HepG2 (cell line): ENCODE measurements around the gene ARFGAP3. TPM values are rescaled to one million over a fixed set of nuclear protein-coding genes. Genes with fewer than 3 reads are reported as not detected.

Source experiments
- ATAC-seq: fragments of 200-7000 bp; cut with Tn5 transposase; 3 replicates; pipeline ENCODE4 v1.9.1; 2020; ENCODE audit warnings: mild to moderate bottlenecking, moderate library complexity
- BruUV-seq: library from RNA; stranded (reverse); fragments of 400-500 nt; replicated peaks from 2 replicates; lab custom pipeline; 2021; lab: Mats Ljungman, UMichigan
- CTCF ChIA-PET: fragments of 300-600 bp; formaldehyde crosslinking; extraction: SDS; loops from one replicate; lab custom pipeline; 2021; ENCODE audit warnings: low total read pairs, inconsistent platforms, low intra/inter-chr PET ratio; lab: Yijun Ruan, JAX
- POLR2A ChIA-PET: fragments of 350-600 bp; sonication (Branson Sonifier 250); formaldehyde crosslinking; loops from one replicate; lab custom pipeline; 2020; ENCODE audit warnings: antibody characterized with exemption, inconsistent platforms; lab: Yijun Ruan, JAX
- DNase-seq: peaks from one replicate; pipeline ENCODE4 v3.0.0-alpha.2; 2015; ENCODE audit warnings: low spot score
- FAIRE-seq: peaks from 3 replicates; lab custom pipeline; 2011; peaks lifted over from hg19 to GRCh38; lab: Jason Lieb, UNC
- H2AFZ ChIP-seq: one replicate; pipeline ENCODE4 v1.6.1; 2011; ENCODE audit warnings: low read length, inconsistent platforms
- H3K27ac ChIP-seq: fragments of 300-600 bp; 3 replicates; pipeline ENCODE4 v1.8.0; 2011; ENCODE audit warnings: mixed run types, mild to moderate bottlenecking, mixed read lengths, low read length, inconsistent platforms; ENCODE audit not compliant: insufficient read depth; ENCODE audit errors: extremely low read length
- H3K27me3 ChIP-seq, 2 experiments: fragments of 200-600 bp in 1 of 2; 2 replicates in 1 of 2; 3 replicates in 1 of 2; pipeline versions ENCODE4 v1.6.0 to v1.8.0; 2011; ENCODE audit warnings: low read length in 2 of 2, mild to moderate bottlenecking in 2 of 2, moderate library complexity in 2 of 2, inconsistent platforms in 1 of 2; ENCODE audit not compliant: insufficient read depth in 2 of 2, control insufficient read depth in 1 of 2
- H3K36me3 ChIP-seq, 2 experiments: fragments of 200-600 bp in 1 of 2; replicated peaks in 1 of 2; 2 replicates in 1 of 2; 3 replicates in 1 of 2; pipeline versions ENCODE4 v1.5.1 to v1.8.0; 2011; ENCODE audit warnings: low read length in 2 of 2, inconsistent platforms in 1 of 2; ENCODE audit not compliant: insufficient read depth in 2 of 2, control insufficient read depth in 1 of 2
- H3K4me1 ChIP-seq: 2 replicates; pipeline ENCODE4 v1.5.1; 2012; ENCODE audit warnings: low read length, inconsistent platforms; ENCODE audit not compliant: insufficient read depth
- H3K4me2 ChIP-seq: 2 replicates; pipeline ENCODE4 v1.6.0; 2011; ENCODE audit warnings: low read depth, low read length, inconsistent platforms
- H3K4me3 ChIP-seq, 3 experiments: fragments of 200-600 bp in 1 of 3; sonication (generic), shearing (Covaris generic) in 1 of 3; replicated peaks in 1 of 3; 2 replicates each; pipeline ENCODE4 v1.5.1; 2011 to 2016; ENCODE audit warnings: low read length in 3 of 3, inconsistent platforms in 2 of 3, low read depth in 2 of 3, mild to moderate bottlenecking in 2 of 3, control low read depth in 1 of 3, mixed read lengths in 1 of 3; ENCODE audit not compliant: insufficient read depth in 1 of 3
- H3K79me2 ChIP-seq: one replicate; pipeline ENCODE4 v1.6.1; 2011; ENCODE audit warnings: low read length, inconsistent platforms; ENCODE audit not compliant: insufficient read depth
- H3K9ac ChIP-seq: 2 replicates; pipeline ENCODE4 v1.6.0; 2011; ENCODE audit warnings: mild to moderate bottlenecking, low read depth, low read length, inconsistent platforms; ENCODE audit not compliant: insufficient read depth
- H3K9me3 ChIP-seq: 2 replicates; pipeline ENCODE4 v1.5.1; 2012; ENCODE audit warnings: mild to moderate bottlenecking, low read length
- H4K20me1 ChIP-seq: 2 replicates; pipeline ENCODE4 v1.6.0; 2011; ENCODE audit warnings: inconsistent platforms, mild to moderate bottlenecking, low read length, moderate library complexity; ENCODE audit not compliant: insufficient read depth
- BCLAF1 ChIP-seq: fragments of 450-650 bp; IDR thresholded peaks from 2 replicates; pipeline ENCODE4 v1.6.1; 2017; ENCODE audit warnings: mild to moderate bottlenecking
- CENPBD1 ChIP-seq: sonication (generic); formaldehyde crosslinking; IDR thresholded peaks from 2 replicates; pipeline ENCODE4 v1.8.0; 2022; ENCODE audit warnings: missing genetic modification reagents, low read depth, mild to moderate bottlenecking, borderline replicate concordance
- DDIT3 ChIP-seq: sonication (generic); formaldehyde crosslinking; IDR thresholded peaks from 2 replicates; pipeline ENCODE4 v1.4.0; 2020; ENCODE audit warnings: mild to moderate bottlenecking, missing genetic modification reagents
- HINFP ChIP-seq: sonication (generic); formaldehyde crosslinking; IDR thresholded peaks from 2 replicates; pipeline ENCODE4 v1.4.0; 2020; ENCODE audit warnings: low read depth, mild to moderate bottlenecking, missing genetic modification reagents
- MTA1 ChIP-seq: sonication (generic); formaldehyde crosslinking; IDR thresholded peaks from 2 replicates; pipeline ENCODE4 v1.4.0; 2020; ENCODE audit warnings: missing genetic modification reagents, mild to moderate bottlenecking, borderline replicate concordance
- NBN ChIP-seq: fragments of 450-650 bp; conservative IDR thresholded peaks from 2 replicates; pipeline ENCODE4 v1.6.1; 2017
- SIN3A ChIP-seq: IDR thresholded peaks from 2 replicates; pipeline ENCODE4 v1.6.1; 2011; ENCODE audit warnings: low read depth, mild to moderate bottlenecking, control low read depth, low read length, borderline replicate concordance
- TAF15 ChIP-seq: fragments of 200-400 bp; formaldehyde crosslinking; IDR thresholded peaks from one replicate; pipeline ENCODE4 v1.6.1; 2018; ENCODE audit warnings: mild to moderate bottlenecking, low read depth, low read length; ENCODE audit not compliant: poor library complexity, severe bottlenecking
- ZBTB4 ChIP-seq: sonication (generic); formaldehyde crosslinking; IDR thresholded peaks from 2 replicates; pipeline ENCODE4 v1.4.0; 2020; ENCODE audit warnings: missing genetic modification reagents, mild to moderate bottlenecking, borderline replicate concordance
- ZEB1 ChIP-seq: IDR thresholded peaks from 2 replicates; pipeline ENCODE4 v1.6.1; 2012; ENCODE audit warnings: mild to moderate bottlenecking, low read depth, inconsistent platforms; ENCODE audit not compliant: insufficient replicate concordance
- ZGPAT ChIP-seq: IDR thresholded peaks from 2 replicates; pipeline ENCODE4 v1.6.1; 2016; ENCODE audit warnings: mild to moderate bottlenecking
- ZKSCAN1 ChIP-seq: fragments of 150-350 bp; IDR thresholded peaks from 2 replicates; pipeline ENCODE4 v1.6.1; 2014; ENCODE audit warnings: low read length
- ZNF354B ChIP-seq: sonication (generic); formaldehyde crosslinking; IDR thresholded peaks from 2 replicates; pipeline ENCODE4 v1.8.0; 2022; ENCODE audit warnings: mild to moderate bottlenecking, missing genetic modification reagents
- ZNF546 ChIP-seq: sonication (generic); formaldehyde crosslinking; conservative IDR thresholded peaks from 2 replicates; pipeline ENCODE4 v1.8.1; 2023; ENCODE audit warnings: mild to moderate bottlenecking, missing genetic modification reagents
- ZNF564 ChIP-seq: sonication (generic); formaldehyde crosslinking; IDR thresholded peaks from 2 replicates; pipeline ENCODE4 v1.8.1; 2023; ENCODE audit warnings: mild to moderate bottlenecking, missing genetic modification reagents
- WGBS: methylation state at CpG from one replicate; pipeline ENCODE4 v1.1.6; 2017; ENCODE audit warnings: low lambda C conversion rate; 5-methylcytosine and 5-hydroxymethylcytosine counted together
- in situ Hi-C: cut with HindIII; loops from 2 replicates; pipeline ENCODE4 v1.10.0; 2017; ENCODE audit warnings: low pct_unique_long_range_greater_than_20kb; ENCODE audit not compliant: extremely low pct_ligation_motif_present
- intact Hi-C: fragments of 100-400 bp; cut with micrococcal nuclease; formaldehyde crosslinking; loops from one replicate; pipeline ENCODE4 v1.10.0; 2022; ENCODE audit not compliant: unreplicated experiment
- polyA plus RNA-seq, 8 experiments: library from polyadenylated mRNA; depleted of rRNA in 3 of 8; stranded (reverse) in 7 of 8; unstranded in 1 of 8; fragments of >200 nt; fragmentation: Illumina TruSeq in 4 of 8; extraction: Trizol in 4 of 8; gene quantifications; 2 replicates each; pipeline versions ENCODE4 v1.2.1 to v1.2.3, GENCODE V29; 2011 to 2016; ENCODE audit warnings: low read depth in 4 of 8, missing spikeins in 1 of 8, mixed read lengths in 1 of 8; ENCODE audit not compliant: insufficient read depth in 1 of 8
- total RNA-seq, 5 experiments: library from RNA; depleted of rRNA; stranded (reverse); fragments of >200 nt; fragmentation: Illumina TruSeq; extraction: Trizol; gene quantifications; 2 replicates each; pipeline ENCODE4 v1.2.3, GENCODE V29; 2016; ENCODE audit warnings: low read depth in 1 of 5

Gene ARFGAP3
- total and polyA plus RNA-seq, 2 of the 13 experiments (the other 11 are each of a cell fraction or from before 2014, with no cell fraction given): 41.7 to 61.6 TPM

- Histone ChIP-seq H4K20me1 (no peaks in the 10 kb centered on the region), H3K9ac (no peak overlapping the region), H3K9me3 (no peaks in the 10 kb centered on the region), H3K36me3 (peaks cover 6 to 31% of the 10 kb centered on the region in 2 experiments), H3K4me2 (no peak overlapping the region), H3K27me3 (no peaks in the 10 kb centered on the region), H2AFZ (no peak overlapping the region), H3K4me3 (no peak overlapping the region), H3K27ac (no peak overlapping the region), H3K4me1 (no peaks in the 10 kb centered on the region), H3K79me2 (no peaks in the 10 kb centered on the region)
- BruUV-seq: TSS peak; percentile 25
- intact Hi-C loops: no loop called here
- ATAC-seq (no peak), DNase-seq (no peak), FAIRE-seq (no peak)
- 95% methylated on average over 3 of the region's 3 CpGs for WGBS
- ChIA-PET CTCF (interaction anchor here (2.4 kb wide), 1 partner anchor 42 kb away, joined by 8 read pairs; no protein-coding TSS in a partner anchor), POLR2A (no interaction called here)
- in situ Hi-C loops: no loop called here
- no peak for TF ChIP-seq ZNF546 (CRISPR knock-in tag)
- TF ChIP-seq ZEB1: no peak
- TF ChIP-seq SIN3A: no peak
- no peak for TF ChIP-seq BCLAF1
- TF ChIP-seq ZGPAT: no peak
- TF ChIP-seq ZNF354B (CRISPR knock-in tag): no peak
- TF ChIP-seq MTA1 (CRISPR knock-in tag): no peak
- no peak for TF ChIP-seq ZKSCAN1
- TF ChIP-seq ZBTB4 (CRISPR knock-in tag): no peak
- TF ChIP-seq DDIT3 (CRISPR knock-in tag): no peak
- TF ChIP-seq HINFP: no peak
- TF ChIP-seq ZNF564 (CRISPR knock-in tag): no peak
- TF ChIP-seq CENPBD1 (CRISPR knock-in tag): no peak
- TF ChIP-seq TAF15: no peak
- TF ChIP-seq NBN: no peak
Observed at GRCh38 chr22:42821386-42821785, 35.7 kb downstream of the ARFGAP3 start.
